Left colon (tissue), 2 donors: ENCODE results near the gene ZFP91. TPM values are rescaled to one million over a fixed set of nuclear protein-coding genes. Genes with fewer than 3 reads are reported as not detected.

Experiments used
- ATAC-seq: fragments of 200-7000 bp; cut with Tn5 transposase; one replicate; pipeline ENCODE4 v1.9.1; 2020; ENCODE audit warnings: mild to moderate bottlenecking, moderate library complexity
- DNase-seq, 2 donors: peaks; one replicate each; pipeline ENCODE4 v3.0.0-alpha.2; 2020
- intact Hi-C, 2 donors: fragments of 100-400 bp; cut with DNase I in 1 of 2; cut with micrococcal nuclease in 1 of 2; formaldehyde crosslinking; loops; one replicate each; pipeline versions ENCODE4 v1.11.2 to v1.14.0; 2022; cut with DNase I, micrococcal nuclease
- total RNA-seq, 2 donors: library from RNA; stranded (reverse); fragmentation: NEBNext Ultra II Directional; extraction: Animal tissue kit (Norgen Biotek cat#: 25700); gene quantifications; one replicate each; pipeline ENCODE4 v1.2.1, GENCODE V29; 2021
- donor health status: DM: no; HTN: no; CAD: no.
- donor health status: DM: yes; HTN: yes; CAD: no.

Gene ZFP91
- total RNA-seq, 2 donors from 2014 or later: 73.9 to 77.7 TPM

GRCh38 chr11:58622344-58622743 is 43.5 kb downstream of the ZFP91 start, which contains the start of gene CNTF:
TSS of gene CNTF (plus strand) at chr11:58622665. CDS start at chr11:58622753, 88 bp downstream.
- ATAC-seq (no peak), DNase-seq (no peak)
- intact Hi-C loops: no loop called here

- ATAC-seq: no peak
Observed at GRCh38 chr11:58625086-58625485, 46.2 kb downstream of the ZFP91 start.

GRCh38 chr11:58625826-58626460 is 47.1 kb downstream of the ZFP91 start:
- DNase-seq (no peak), ATAC-seq (no peak)
- intact Hi-C loops: no loop called here

More at GRCh38 chr11:58625086-58625485, 46.2 kb downstream of the ZFP91 start:
- DNase-seq: no peak
- intact Hi-C loops: no loop called here

GRCh38 chr11:58626934-58627483 is 48.1 kb downstream of the ZFP91 start:
- ATAC-seq: no peak
- intact Hi-C loops: no loop called here
- no peak for DNase-seq

- ATAC-seq: no peak
- no peak for DNase-seq
- intact Hi-C loops: no loop called here
Observed at GRCh38 chr11:58628446-58628845, 49.6 kb downstream of the ZFP91 start.

GRCh38 chr11:58629857-58630256 is 51.0 kb downstream of the ZFP91 start:
- ATAC-seq (peak; percentile 76), DNase-seq (peak in 1 of 2 donors; percentile 45)
- intact Hi-C loops: no loop called here

- intact Hi-C loops: no loop called here
- DNase-seq (no peak), ATAC-seq (no peak)
Observed at GRCh38 chr11:58631378-58631777, 52.5 kb downstream of the ZFP91 start.

- ATAC-seq: no peak
- DNase-seq: no peak
- intact Hi-C loops: no loop called here
Observed at GRCh38 chr11:58632510-58632909, 53.6 kb downstream of the ZFP91 start.

GRCh38 chr11:58636587-58636986 is 57.7 kb downstream of the ZFP91 start:
- intact Hi-C loops: no loop called here
- no peak for ATAC-seq
- DNase-seq: no peak

- ATAC-seq: no peak
- no peak for DNase-seq
- intact Hi-C loops: no loop called here
Observed at GRCh38 chr11:58637371-58637770, 58.5 kb downstream of the ZFP91 start.

- intact Hi-C loops: no loop called here
- no peak for ATAC-seq
- no peak for DNase-seq
Observed at GRCh38 chr11:58639103-58639502, 60.2 kb downstream of the ZFP91 start.

- ATAC-seq: no peak
- no peak for DNase-seq
- intact Hi-C loops: no loop called here
Observed at GRCh38 chr11:58639669-58640068, 60.8 kb downstream of the ZFP91 start.

- peak; percentile 18 for ATAC-seq
- no peak for DNase-seq
- intact Hi-C loops: no loop called here
Observed at GRCh38 chr11:58640386-58641023, 61.6 kb downstream of the ZFP91 start.

GRCh38 chr11:58641341-58641740 is 62.5 kb downstream of the ZFP91 start:
- no peak for DNase-seq
- ATAC-seq: peak; percentile 88
- intact Hi-C loops: no loop called here

GRCh38 chr11:58641803-58642581 is 63.1 kb downstream of the ZFP91 start:
- intact Hi-C loops: no loop called here
- DNase-seq: no peak

GRCh38 chr11:58645854-58646253 is 67.0 kb downstream of the ZFP91 start:
- intact Hi-C loops: no loop called here
- no peak for ATAC-seq

More at GRCh38 chr11:58641803-58642581, 63.1 kb downstream of the ZFP91 start:
- ATAC-seq: peak; percentile 75

GRCh38 chr11:58647141-58647699 is 68.4 kb downstream of the ZFP91 start:
- intact Hi-C loops: no loop called here
- ATAC-seq (no peak), DNase-seq (no peak)

More at GRCh38 chr11:58645854-58646253, 67.0 kb downstream of the ZFP91 start:
- DNase-seq: no peak

- DNase-seq: no peak
- intact Hi-C loops: no loop called here
- no peak for ATAC-seq
Observed at GRCh38 chr11:58647866-58648265, 69.0 kb downstream of the ZFP91 start.

- intact Hi-C loops: no loop called here
- ATAC-seq (no peak), DNase-seq (no peak)
Observed at GRCh38 chr11:58649623-58650022, 70.8 kb downstream of the ZFP91 start.
